ENCODE results near the gene IWS1.

DNA sequence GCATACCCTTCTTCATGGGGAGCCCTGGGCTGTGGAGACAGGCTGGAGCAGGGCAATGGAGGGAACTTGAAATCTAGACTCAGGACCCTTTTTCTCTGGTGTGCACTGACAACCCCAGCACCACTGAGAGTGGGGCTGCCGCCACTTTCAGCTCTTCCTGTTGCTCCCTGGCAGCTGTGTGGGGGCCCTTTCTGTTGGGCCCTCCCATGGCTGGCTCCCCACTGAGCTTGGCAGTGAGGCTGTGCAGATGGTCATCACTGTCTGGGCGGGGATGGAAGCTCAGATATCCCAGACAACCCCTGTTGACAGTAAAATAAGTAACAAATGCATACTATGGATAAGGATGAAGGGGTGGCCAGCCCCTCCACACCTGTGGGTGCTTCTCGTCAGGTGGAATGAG lies 15.9 kb upstream of the IWS1 start:
- TF ChIP-seq, protein P1, sequence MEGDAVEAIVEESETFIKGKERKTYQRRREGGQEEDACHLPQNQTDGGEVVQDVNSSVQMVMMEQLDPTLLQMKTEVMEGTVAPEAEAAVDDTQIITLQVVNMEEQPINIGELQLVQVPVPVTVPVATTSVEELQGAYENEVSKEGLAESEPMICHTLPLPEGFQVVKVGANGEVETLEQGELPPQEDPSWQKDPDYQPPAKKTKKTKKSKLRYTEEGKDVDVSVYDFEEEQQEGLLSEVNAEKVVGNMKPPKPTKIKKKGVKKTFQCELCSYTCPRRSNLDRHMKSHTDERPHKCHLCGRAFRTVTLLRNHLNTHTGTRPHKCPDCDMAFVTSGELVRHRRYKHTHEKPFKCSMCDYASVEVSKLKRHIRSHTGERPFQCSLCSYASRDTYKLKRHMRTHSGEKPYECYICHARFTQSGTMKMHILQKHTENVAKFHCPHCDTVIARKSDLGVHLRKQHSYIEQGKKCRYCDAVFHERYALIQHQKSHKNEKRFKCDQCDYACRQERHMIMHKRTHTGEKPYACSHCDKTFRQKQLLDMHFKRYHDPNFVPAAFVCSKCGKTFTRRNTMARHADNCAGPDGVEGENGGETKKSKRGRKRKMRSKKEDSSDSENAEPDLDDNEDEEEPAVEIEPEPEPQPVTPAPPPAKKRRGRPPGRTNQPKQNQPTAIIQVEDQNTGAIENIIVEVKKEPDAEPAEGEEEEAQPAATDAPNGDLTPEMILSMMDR (IDR thresholded peaks at IDR 0.05): no peak
- TF ChIP-seq EP300 (IDR thresholded peaks at IDR 0.05): no peak
- TF ChIP-seq POLR2A (IDR thresholded peaks at IDR 0.05): no peak

All from gastroesophageal sphincter (tissue), 3 donors.